WTC11 (cell line): ENCODE data around the gene ST3GAL5. TPM values are rescaled to one million over a fixed set of nuclear protein-coding genes. Genes with fewer than 3 reads are reported as not detected.

Source experiments
- ATAC-seq: fragments of 200-7000 bp; cut with Tn5 transposase; 2 replicates; pipeline ENCODE4 v1.10.0; 2021; ENCODE audit warnings: mild to moderate bottlenecking, moderate library complexity
- CTCF ChIA-PET: fragments of 300-600 bp; sonication (Branson Sonifier 250); formaldehyde crosslinking; loops from one replicate; lab custom pipeline; 2021; ENCODE audit warnings: antibody characterized with exemption; lab: Charles Lee
- POLR2A ChIA-PET: fragments of 350-600 bp; sonication (Branson Sonifier 250); formaldehyde crosslinking; loops from one replicate; lab custom pipeline; 2021; ENCODE audit warnings: antibody characterized with exemption; lab: Charles Lee
- DNase-seq: peaks from one replicate; pipeline ENCODE4 v3.0.0; 2021; ENCODE audit warnings: low spot score
- H3K27ac Mint-ChIP-seq: 2 replicates; pipeline ENCODE4 v1.8.0; 2021; ENCODE audit warnings: mixed read lengths
- H3K27me3 Mint-ChIP-seq: 2 replicates; pipeline ENCODE4 v1.8.0; 2021; ENCODE audit warnings: low read depth, mild to moderate bottlenecking, moderate library complexity, mixed read lengths
- H3K36me3 Mint-ChIP-seq: 2 replicates; pipeline ENCODE4 v1.8.0; 2021; ENCODE audit warnings: mixed read lengths
- H3K4me1 Mint-ChIP-seq: 2 replicates; pipeline ENCODE4 v1.8.0; 2022; ENCODE audit warnings: mixed read lengths
- H3K4me3 Mint-ChIP-seq: 2 replicates; pipeline ENCODE4 v1.8.0; 2021; ENCODE audit warnings: mild to moderate bottlenecking, moderate library complexity, mixed read lengths
- H3K9me3 Mint-ChIP-seq: 2 replicates; pipeline ENCODE4 v1.8.0; 2021; ENCODE audit warnings: mixed read lengths
- CBFB ChIP-seq: sonication (generic); formaldehyde crosslinking; IDR thresholded peaks from 2 replicates; pipeline ENCODE4 v1.8.1; 2022; ENCODE audit warnings: mild to moderate bottlenecking, low read depth, missing genetic modification reagents
- CREB1 ChIP-seq: sonication (generic); formaldehyde crosslinking; IDR thresholded peaks from 2 replicates; pipeline ENCODE4 v1.8.0; 2023; ENCODE audit warnings: mild to moderate bottlenecking, missing genetic modification reagents
- E2F4 ChIP-seq: sonication (generic); formaldehyde crosslinking; IDR thresholded peaks from 2 replicates; pipeline ENCODE4 v1.8.1; 2022; ENCODE audit warnings: low read depth, mild to moderate bottlenecking, moderate library complexity, missing genetic modification reagents, borderline replicate concordance
- ELF4 ChIP-seq: sonication (generic); formaldehyde crosslinking; IDR thresholded peaks from 2 replicates; pipeline ENCODE4 v1.8.1; 2022; ENCODE audit warnings: low read depth, mild to moderate bottlenecking, moderate library complexity, missing genetic modification reagents
- ETV6 ChIP-seq: sonication (generic); formaldehyde crosslinking; IDR thresholded peaks from 2 replicates; pipeline ENCODE4 v1.8.1; 2022; ENCODE audit warnings: mild to moderate bottlenecking, missing genetic modification reagents
- HMGA2 ChIP-seq: fragments of 250-450 bp; sonication (Bioruptor Pico); IDR thresholded peaks from 2 replicates; pipeline ENCODE4 v1.4.0; 2021; ENCODE audit warnings: mild to moderate bottlenecking, moderate library complexity
- MAX ChIP-seq: sonication (generic); formaldehyde crosslinking; IDR thresholded peaks from 2 replicates; pipeline ENCODE4 v1.8.0; 2022; ENCODE audit warnings: mild to moderate bottlenecking, missing genetic modification reagents
- NFYB ChIP-seq: sonication (generic); formaldehyde crosslinking; conservative IDR thresholded peaks from 2 replicates; pipeline ENCODE4 v1.8.0; 2022; ENCODE audit warnings: low read depth, missing genetic modification reagents
- SP1 ChIP-seq: sonication (generic); formaldehyde crosslinking; conservative IDR thresholded peaks from 2 replicates; pipeline ENCODE4 v1.8.1; 2022; ENCODE audit warnings: missing genetic modification reagents
- STAT6 ChIP-seq: sonication (generic); formaldehyde crosslinking; conservative IDR thresholded peaks from 2 replicates; pipeline ENCODE4 v1.8.1; 2023; ENCODE audit warnings: mild to moderate bottlenecking, low read depth, missing genetic modification reagents, moderate library complexity
- USF1 ChIP-seq: sonication (generic); formaldehyde crosslinking; IDR thresholded peaks from 2 replicates; pipeline ENCODE4 v1.8.0; 2022; ENCODE audit warnings: mild to moderate bottlenecking, missing genetic modification reagents
- ZNF317 ChIP-seq: sonication (generic); formaldehyde crosslinking; IDR thresholded peaks from 2 replicates; pipeline ENCODE4 v1.8.1; 2023; ENCODE audit warnings: low read depth, mild to moderate bottlenecking, moderate library complexity, missing genetic modification reagents, borderline replicate concordance
- ZNF416 ChIP-seq: fragments of 250-450 bp; sonication (Bioruptor Pico); IDR thresholded peaks from 2 replicates; pipeline ENCODE4 v1.9.0; 2021; ENCODE audit warnings: mild to moderate bottlenecking, inconsistent platforms
- total RNA-seq: library from RNA; stranded (reverse); gene quantifications from 3 replicates; pipeline ENCODE4 v1.2.3, GENCODE V29; 2021
- TF ChIP-seq, protein P1 (sequence below): fragments of 250-450 bp; sonication (Bioruptor Pico); IDR thresholded peaks from 2 replicates; pipeline ENCODE4 v1.9.0; 2021; ENCODE audit warnings: moderate library complexity, mild to moderate bottlenecking, inconsistent platforms, borderline replicate concordance
- TF ChIP-seq, protein P2 (sequence below): fragments of 200-600 bp; IDR thresholded peaks from 2 replicates; pipeline ENCODE4 v1.8.0; 2022; ENCODE audit warnings: antibody characterized with exemption
- TF ChIP-seq, protein P3 (sequence below): sonication (generic); formaldehyde crosslinking; IDR thresholded peaks from 2 replicates; pipeline ENCODE4 v1.8.1; 2023; ENCODE audit warnings: mild to moderate bottlenecking, missing genetic modification reagents, borderline replicate concordance

ST3GAL5 gene
- total RNA-seq, 1 experiment from 2014 or later: 5.9 TPM

- ATAC-seq (no peak), DNase-seq (no peak)
- Mint-ChIP-seq H3K27ac (no peak overlapping the region), H3K27me3 (no peaks in the 10 kb centered on the region), H3K9me3 (peaks cover 11% of the 10 kb centered on the region), H3K36me3 (peaks cover 8% of the 10 kb centered on the region), H3K4me3 (no peak overlapping the region), H3K4me1 (no peaks in the 10 kb centered on the region)
- CTCF ChIA-PET: interaction anchor here (0.9 to 2.4 kb wide), 14 partner anchors 11 to 241 kb away, joined by 3 to 25 read pairs (median 6); partner anchors contain the start of gene ST3GAL5
- POLR2A ChIA-PET: no interaction called here
- no peak for TF ChIP-seq CBFB (CRISPR knock-in tag)
- TF ChIP-seq ELF4 (CRISPR knock-in tag): no peak
- no peak for TF ChIP-seq NFYB
- TF ChIP-seq, protein P1, sequence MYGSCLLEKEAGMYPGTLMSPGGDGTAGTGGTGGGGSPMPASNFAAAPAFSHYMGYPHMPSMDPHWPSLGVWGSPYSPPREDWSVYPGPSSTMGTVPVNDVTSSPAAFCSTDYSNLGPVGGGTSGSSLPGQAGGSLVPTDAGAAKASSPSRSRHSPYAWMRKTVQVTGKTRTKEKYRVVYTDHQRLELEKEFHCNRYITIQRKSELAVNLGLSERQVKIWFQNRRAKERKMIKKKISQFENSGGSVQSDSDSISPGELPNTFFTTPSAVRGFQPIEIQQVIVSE (CRISPR knock-in tag): no peak
- no peak for TF ChIP-seq STAT6 (CRISPR knock-in tag)
- no peak for TF ChIP-seq ETV6 (CRISPR knock-in tag)
- TF ChIP-seq, protein P2, sequence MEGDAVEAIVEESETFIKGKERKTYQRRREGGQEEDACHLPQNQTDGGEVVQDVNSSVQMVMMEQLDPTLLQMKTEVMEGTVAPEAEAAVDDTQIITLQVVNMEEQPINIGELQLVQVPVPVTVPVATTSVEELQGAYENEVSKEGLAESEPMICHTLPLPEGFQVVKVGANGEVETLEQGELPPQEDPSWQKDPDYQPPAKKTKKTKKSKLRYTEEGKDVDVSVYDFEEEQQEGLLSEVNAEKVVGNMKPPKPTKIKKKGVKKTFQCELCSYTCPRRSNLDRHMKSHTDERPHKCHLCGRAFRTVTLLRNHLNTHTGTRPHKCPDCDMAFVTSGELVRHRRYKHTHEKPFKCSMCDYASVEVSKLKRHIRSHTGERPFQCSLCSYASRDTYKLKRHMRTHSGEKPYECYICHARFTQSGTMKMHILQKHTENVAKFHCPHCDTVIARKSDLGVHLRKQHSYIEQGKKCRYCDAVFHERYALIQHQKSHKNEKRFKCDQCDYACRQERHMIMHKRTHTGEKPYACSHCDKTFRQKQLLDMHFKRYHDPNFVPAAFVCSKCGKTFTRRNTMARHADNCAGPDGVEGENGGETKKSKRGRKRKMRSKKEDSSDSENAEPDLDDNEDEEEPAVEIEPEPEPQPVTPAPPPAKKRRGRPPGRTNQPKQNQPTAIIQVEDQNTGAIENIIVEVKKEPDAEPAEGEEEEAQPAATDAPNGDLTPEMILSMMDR: no peak
- TF ChIP-seq HMGA2: no peak
- TF ChIP-seq USF1 (CRISPR knock-in tag): no peak
- TF ChIP-seq CREB1: no peak
- no peak for TF ChIP-seq SP1 (CRISPR knock-in tag)
- TF ChIP-seq MAX (CRISPR knock-in tag): no peak
- no peak for TF ChIP-seq ZNF416 (CRISPR knock-in tag)
- TF ChIP-seq, protein P3, sequence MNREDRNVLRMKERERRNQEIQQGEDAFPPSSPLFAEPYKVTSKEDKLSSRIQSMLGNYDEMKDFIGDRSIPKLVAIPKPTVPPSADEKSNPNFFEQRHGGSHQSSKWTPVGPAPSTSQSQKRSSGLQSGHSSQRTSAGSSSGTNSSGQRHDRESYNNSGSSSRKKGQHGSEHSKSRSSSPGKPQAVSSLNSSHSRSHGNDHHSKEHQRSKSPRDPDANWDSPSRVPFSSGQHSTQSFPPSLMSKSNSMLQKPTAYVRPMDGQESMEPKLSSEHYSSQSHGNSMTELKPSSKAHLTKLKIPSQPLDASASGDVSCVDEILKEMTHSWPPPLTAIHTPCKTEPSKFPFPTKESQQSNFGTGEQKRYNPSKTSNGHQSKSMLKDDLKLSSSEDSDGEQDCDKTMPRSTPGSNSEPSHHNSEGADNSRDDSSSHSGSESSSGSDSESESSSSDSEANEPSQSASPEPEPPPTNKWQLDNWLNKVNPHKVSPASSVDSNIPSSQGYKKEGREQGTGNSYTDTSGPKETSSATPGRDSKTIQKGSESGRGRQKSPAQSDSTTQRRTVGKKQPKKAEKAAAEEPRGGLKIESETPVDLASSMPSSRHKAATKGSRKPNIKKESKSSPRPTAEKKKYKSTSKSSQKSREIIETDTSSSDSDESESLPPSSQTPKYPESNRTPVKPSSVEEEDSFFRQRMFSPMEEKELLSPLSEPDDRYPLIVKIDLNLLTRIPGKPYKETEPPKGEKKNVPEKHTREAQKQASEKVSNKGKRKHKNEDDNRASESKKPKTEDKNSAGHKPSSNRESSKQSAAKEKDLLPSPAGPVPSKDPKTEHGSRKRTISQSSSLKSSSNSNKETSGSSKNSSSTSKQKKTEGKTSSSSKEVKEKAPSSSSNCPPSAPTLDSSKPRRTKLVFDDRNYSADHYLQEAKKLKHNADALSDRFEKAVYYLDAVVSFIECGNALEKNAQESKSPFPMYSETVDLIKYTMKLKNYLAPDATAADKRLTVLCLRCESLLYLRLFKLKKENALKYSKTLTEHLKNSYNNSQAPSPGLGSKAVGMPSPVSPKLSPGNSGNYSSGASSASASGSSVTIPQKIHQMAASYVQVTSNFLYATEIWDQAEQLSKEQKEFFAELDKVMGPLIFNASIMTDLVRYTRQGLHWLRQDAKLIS (CRISPR knock-in tag): no peak
- no peak for TF ChIP-seq ZNF317 (CRISPR knock-in tag)
- TF ChIP-seq E2F4 (CRISPR knock-in tag): no peak
These were observed 50.1 kb downstream of the ST3GAL5 start for GRCh38 chr2:85838641-85839040.
